ENCODE results near the gene PSG7. TPM values are rescaled to one million over a fixed set of nuclear protein-coding genes. Genes with fewer than 3 reads are reported as not detected.
A peak's percentile ranks its signal among the peaks of the same experiment; 100 is the strongest.
"Not testable (repeated sequence)": the region's sequence is repeated elsewhere in the genome, so short reads cannot be mapped to it uniquely, and the experiment has no call there.

The PSG7 gene
- polyA plus RNA-seq, 1 of the 3 experiments (the other 2 are of a cell fraction) = 0.05 TPM

DNA sequence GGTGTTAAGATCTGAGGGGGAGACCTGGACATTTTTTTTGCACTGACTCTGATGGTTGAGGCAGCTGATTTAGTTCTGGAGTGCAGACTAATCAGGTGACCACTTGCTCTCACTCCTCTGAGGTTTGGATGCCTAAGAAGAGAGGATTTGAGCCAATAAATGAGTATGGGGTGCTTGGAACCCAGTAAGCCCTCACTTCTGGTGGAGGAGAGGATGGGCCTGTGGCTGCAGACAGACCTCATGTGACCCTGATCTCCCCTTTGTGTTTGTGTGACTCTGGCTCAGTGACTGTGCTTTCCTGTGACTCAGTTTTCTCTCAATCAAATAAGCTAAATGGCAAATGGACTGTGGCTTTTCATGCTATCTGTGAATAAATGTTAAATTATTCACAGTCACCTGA lies 2.8 kb downstream of the PSG7 start:
- H3K4me3 ChIP-seq (ENCODE audit: low read depth in 2 of 2, low read length in 1 of 2); DNase-seq; H4K20me1 ChIP-seq (ENCODE audit: insufficient read depth); CTCF ChIA-PET; POLR2A ChIA-PET; H3K27me3 ChIP-seq (ENCODE audit: insufficient read depth); H3K36me3 ChIP-seq (replicated peaks in 1 of 2; ENCODE audit: control insufficient read depth in 1 of 2, insufficient read depth in 2 of 2, low read length in 1 of 2); H3K9me2 ChIP-seq; H3K79me2 ChIP-seq (ENCODE audit: insufficient read depth); H3K9me3 ChIP-seq: not testable (repeated sequence)
- peak overlapping the region; percentile 24; the same call in 1 of the 2 replicates for H2AFZ ChIP-seq (ENCODE audit: low read depth)
- peak overlapping the region; percentile 63 for H3K9ac ChIP-seq
- peak overlapping the region in 1 of 2 experiments; percentile 94; a peak in 2 of 4 replicates for H3K27ac ChIP-seq (ENCODE audit: low read depth in 2 of 2, low read length in 1 of 2)
- TF ChIP-seq RXRA (IDR thresholded peaks at IDR 0.05; ENCODE audit: borderline replicate concordance, low read depth) = 0 out of 2 replicates have a peak, but pooled peaks have one; percentile 20
- peaks cover 0 to 22% of the 10 kb centered on the region in 2 experiments; a peak in 2 of 4 replicates for H3K4me1 ChIP-seq (ENCODE audit: control insufficient read depth in 1 of 2, insufficient read depth in 2 of 2, low read depth in 1 of 2, low read length in 1 of 2)
- peak overlapping the region; percentile 24; the same call in 1 of the 2 replicates for H3K4me2 ChIP-seq
- H3F3A ChIP-seq (replicated peaks; ENCODE audit: insufficient read depth) = peaks cover 26% of the 10 kb centered on the region

DNA sequence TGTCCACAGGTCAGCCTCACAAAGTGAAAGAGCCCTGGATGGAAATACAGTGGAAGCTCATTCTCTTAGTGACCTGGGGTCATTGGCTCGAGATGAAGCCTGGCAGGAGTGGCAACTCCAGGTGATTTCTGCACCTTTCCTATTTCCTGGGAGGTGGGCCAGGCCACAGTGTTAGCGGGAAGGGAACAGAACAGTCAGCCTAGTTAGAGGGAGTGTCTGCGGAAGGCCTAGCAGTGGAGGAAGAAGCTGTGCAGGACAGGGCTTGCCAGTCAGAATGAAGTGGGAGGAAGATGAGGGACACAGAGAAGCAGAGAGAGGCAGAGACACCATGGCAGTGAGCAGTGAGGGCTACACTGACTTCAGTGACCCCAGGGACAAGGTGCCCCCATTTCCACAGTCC lies 3.6 kb downstream of the PSG7 start:
- Histone ChIP-seq H3K9ac (peak overlapping the region; percentile 63), H3K27ac (ENCODE audit: low read depth in 2 of 2, low read length in 1 of 2) (peak overlapping the region; percentile 51 to 94; a peak in 3 of 4 replicates), H3F3A (replicated peaks; ENCODE audit: insufficient read depth) (peaks cover 26% of the 10 kb centered on the region), H3K4me2 (peak overlapping the region; percentile 24; the same call in 1 of the 2 replicates), H3K4me1 (ENCODE audit: control insufficient read depth in 1 of 2, insufficient read depth in 2 of 2, low read depth in 1 of 2, low read length in 1 of 2) (peaks cover 0 to 22% of the 10 kb centered on the region in 2 experiments; a peak in 2 of 4 replicates)
- H3K79me2 ChIP-seq (ENCODE audit: insufficient read depth); H3K36me3 ChIP-seq (replicated peaks in 1 of 2; ENCODE audit: control insufficient read depth in 1 of 2, insufficient read depth in 2 of 2, low read length in 1 of 2); H2AFZ ChIP-seq (ENCODE audit: low read depth); CTCF ChIA-PET; H3K27me3 ChIP-seq (ENCODE audit: insufficient read depth); DNase-seq; H4K20me1 ChIP-seq (ENCODE audit: insufficient read depth); H3K4me3 ChIP-seq (ENCODE audit: low read depth in 2 of 2, low read length in 1 of 2); POLR2A ChIA-PET; H3K9me3 ChIP-seq; H3K9me2 ChIP-seq: not testable (repeated sequence)
- WGBS (ENCODE audit: low lambda C conversion rate) = 46% methylated on average over 3 of the region's 3 CpGs

DNA sequence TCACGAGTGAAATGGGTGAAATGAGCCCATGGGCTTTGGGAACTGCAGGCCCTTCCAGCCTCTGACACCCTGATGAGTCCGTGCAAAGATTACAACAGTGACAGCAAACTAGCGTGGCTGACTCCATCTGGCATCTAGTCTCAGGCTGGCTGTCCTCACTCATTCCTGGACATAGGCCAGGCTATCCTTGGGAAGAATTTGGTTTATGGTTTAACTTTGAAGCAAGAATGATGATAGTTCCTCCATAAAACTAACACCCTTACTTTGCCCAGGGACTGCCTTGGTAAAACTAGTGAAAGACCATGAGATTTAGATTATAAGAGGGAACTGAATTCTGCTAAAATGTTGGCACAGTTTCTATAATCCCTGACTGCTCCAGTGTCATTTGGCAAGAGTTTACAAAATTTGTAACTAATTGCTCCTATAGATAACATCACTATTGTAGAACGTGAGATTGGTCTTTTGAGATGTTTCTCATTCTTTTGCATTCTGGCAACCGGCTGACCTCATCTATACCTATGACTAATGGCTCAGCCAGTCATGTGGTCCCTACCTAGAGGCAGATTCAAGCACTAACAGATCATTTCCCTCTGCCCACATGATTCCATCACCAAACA lies 4.4 kb downstream of the PSG7 start:
- H3K4me2 ChIP-seq = peak overlapping the region; percentile 34; the same call in 1 of the 2 replicates

More for the DNA sequence above, 4.4 kb downstream of the PSG7 start:
- H3K36me3 ChIP-seq (replicated peaks in 1 of 2; ENCODE audit: control insufficient read depth in 1 of 2, insufficient read depth in 2 of 2, low read length in 1 of 2); CTCF ChIA-PET; H3K9me3 ChIP-seq; H3K4me3 ChIP-seq (ENCODE audit: low read depth in 2 of 2, low read length in 1 of 2); H3K27me3 ChIP-seq (ENCODE audit: insufficient read depth); H3K9me2 ChIP-seq; H4K20me1 ChIP-seq (ENCODE audit: insufficient read depth); H2AFZ ChIP-seq (ENCODE audit: low read depth); DNase-seq; H3K79me2 ChIP-seq (ENCODE audit: insufficient read depth); POLR2A ChIA-PET: not testable (repeated sequence)
- Histone ChIP-seq H3F3A (replicated peaks; ENCODE audit: insufficient read depth) (peaks cover 26% of the 10 kb centered on the region), H3K9ac (peak overlapping the region; percentile 52), H3K4me1 (ENCODE audit: control insufficient read depth in 1 of 2, insufficient read depth in 2 of 2, low read depth in 1 of 2, low read length in 1 of 2) (peaks cover 0 to 22% of the 10 kb centered on the region in 2 experiments; a peak in 2 of 4 replicates), H3K27ac (ENCODE audit: low read depth in 2 of 2, low read length in 1 of 2) (peak overlapping the region; percentile 43 to 94; a peak in 3 of 4 replicates)
- peak; percentile 66 for TF ChIP-seq NFIC (IDR thresholded peaks at IDR 0.05; ENCODE audit: borderline replicate concordance)
- TF ChIP-seq, protein P1, sequence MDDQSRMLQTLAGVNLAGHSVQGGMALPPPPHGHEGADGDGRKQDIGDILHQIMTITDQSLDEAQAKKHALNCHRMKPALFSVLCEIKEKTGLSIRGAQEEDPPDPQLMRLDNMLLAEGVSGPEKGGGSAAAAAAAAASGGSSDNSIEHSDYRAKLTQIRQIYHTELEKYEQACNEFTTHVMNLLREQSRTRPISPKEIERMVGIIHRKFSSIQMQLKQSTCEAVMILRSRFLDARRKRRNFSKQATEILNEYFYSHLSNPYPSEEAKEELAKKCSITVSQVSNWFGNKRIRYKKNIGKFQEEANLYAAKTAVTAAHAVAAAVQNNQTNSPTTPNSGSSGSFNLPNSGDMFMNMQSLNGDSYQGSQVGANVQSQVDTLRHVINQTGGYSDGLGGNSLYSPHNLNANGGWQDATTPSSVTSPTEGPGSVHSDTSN (IDR thresholded peaks at IDR 0.05) = peak; percentile 49
- peak; percentile 87 for TF ChIP-seq RXRA (IDR thresholded peaks at IDR 0.05; ENCODE audit: borderline replicate concordance, low read depth)
- TF ChIP-seq TCF12 (IDR thresholded peaks at IDR 0.05) = peak; percentile 76
- TF ChIP-seq JUND (IDR thresholded peaks at IDR 0.05) = peak; percentile 70
- peak; percentile 75 for TF ChIP-seq FOSL2 (IDR thresholded peaks at IDR 0.05; ENCODE audit: borderline replicate concordance, low read depth)
- TF ChIP-seq, protein P2, sequence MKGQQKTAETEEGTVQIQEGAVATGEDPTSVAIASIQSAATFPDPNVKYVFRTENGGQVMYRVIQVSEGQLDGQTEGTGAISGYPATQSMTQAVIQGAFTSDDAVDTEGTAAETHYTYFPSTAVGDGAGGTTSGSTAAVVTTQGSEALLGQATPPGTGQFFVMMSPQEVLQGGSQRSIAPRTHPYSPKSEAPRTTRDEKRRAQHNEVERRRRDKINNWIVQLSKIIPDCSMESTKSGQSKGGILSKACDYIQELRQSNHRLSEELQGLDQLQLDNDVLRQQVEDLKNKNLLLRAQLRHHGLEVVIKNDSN (IDR thresholded peaks at IDR 0.05; ENCODE audit: borderline replicate concordance, low read depth) = peak; percentile 71; the same call in 1 of the 2 replicates
- TF ChIP-seq, protein P3, sequence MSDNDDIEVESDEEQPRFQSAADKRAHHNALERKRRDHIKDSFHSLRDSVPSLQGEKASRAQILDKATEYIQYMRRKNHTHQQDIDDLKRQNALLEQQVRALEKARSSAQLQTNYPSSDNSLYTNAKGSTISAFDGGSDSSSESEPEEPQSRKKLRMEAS (IDR thresholded peaks at IDR 0.05; ENCODE audit: low read depth) = peak; percentile 53
- TF ChIP-seq TEAD4 (IDR thresholded peaks at IDR 0.05; ENCODE audit: borderline replicate concordance, insufficient read depth) = peak; percentile 84
- peak in 1 of 2 experiments; percentile 87; a peak in 2 of 4 replicates for TF ChIP-seq EP300 (IDR thresholded peaks at IDR 0.05; ENCODE audit: borderline replicate concordance in 1 of 2, low read depth in 1 of 2, low read length in 1 of 2)
- WGBS (ENCODE audit: low lambda C conversion rate) = 0% methylated on average over 5 of the region's 5 CpGs

Data from SK-N-SH (cell line).